SK-N-SH (cell line): ENCODE data around the gene DCXR. TPM values are rescaled to one million over a fixed set of nuclear protein-coding genes. Genes with fewer than 3 reads are reported as not detected.

Experiments
- ELF1 ChIP-seq: IDR thresholded peaks from 2 replicates; pipeline ENCODE4 v1.4.0; 2012
- FOXJ3 ChIP-seq: sonication (generic); formaldehyde crosslinking; IDR thresholded peaks from 2 replicates; pipeline ENCODE4 v1.5.1; 2020; ENCODE audit warnings: mild to moderate bottlenecking, missing genetic modification reagents
- FOXM1 ChIP-seq: IDR thresholded peaks from 2 replicates; pipeline ENCODE4 v1.4.0; 2012; ENCODE audit warnings: low read depth, mild to moderate bottlenecking
- GATA2 ChIP-seq: sonication (generic); formaldehyde crosslinking; IDR thresholded peaks from 2 replicates; pipeline ENCODE4 v1.5.0; 2020; ENCODE audit warnings: mild to moderate bottlenecking, missing genetic modification reagents
- MAX ChIP-seq: IDR thresholded peaks from 2 replicates; pipeline ENCODE4 v1.4.0; 2012; ENCODE audit warnings: low read depth
- MEF2A ChIP-seq: IDR thresholded peaks from 2 replicates; pipeline ENCODE4 v1.4.0; 2012; ENCODE audit warnings: low read depth, borderline replicate concordance
- MXI1 ChIP-seq: IDR thresholded peaks from 2 replicates; pipeline ENCODE4 v1.6.1; 2012; ENCODE audit warnings: mild to moderate bottlenecking, low read depth, low read length, improper control_type of control experiment
- NFIC ChIP-seq: IDR thresholded peaks from 2 replicates; pipeline ENCODE4 v1.4.0; 2012; ENCODE audit warnings: borderline replicate concordance
- NRF1 ChIP-seq: IDR thresholded peaks from 2 replicates; pipeline ENCODE4 v1.6.1; 2012; ENCODE audit warnings: low read depth, mild to moderate bottlenecking, low read length
- POLR2AphosphoS5 ChIP-seq: IDR thresholded peaks from 2 replicates; pipeline ENCODE4 v1.6.1; 2012; ENCODE audit warnings: low read depth, low read length
- RAD21 ChIP-seq: IDR thresholded peaks from 2 replicates; pipeline ENCODE4 v1.6.1; 2012; ENCODE audit warnings: mild to moderate bottlenecking, low read length
- REST ChIP-seq: IDR thresholded peaks from 2 replicates; pipeline ENCODE4 v1.6.1; 2012; ENCODE audit warnings: mild to moderate bottlenecking, low read depth, low read length, moderate library complexity
- RXRA ChIP-seq: IDR thresholded peaks from 2 replicates; pipeline ENCODE4 v1.4.0; 2012; ENCODE audit warnings: low read depth, mild to moderate bottlenecking, borderline replicate concordance
- SMC3 ChIP-seq: IDR thresholded peaks from 2 replicates; pipeline ENCODE4 v1.6.1; 2012; ENCODE audit warnings: low read depth, low read length, improper control_type of control experiment
- TAF1 ChIP-seq: IDR thresholded peaks from 2 replicates; pipeline ENCODE4 v1.6.1; 2012; ENCODE audit warnings: low read depth, mild to moderate bottlenecking, low read length, moderate library complexity, borderline replicate concordance
- TCF12 ChIP-seq: IDR thresholded peaks from 2 replicates; pipeline ENCODE4 v1.4.0; 2012
- TEAD4 ChIP-seq: IDR thresholded peaks from 2 replicates; pipeline ENCODE4 v1.4.0; 2012; ENCODE audit warnings: mild to moderate bottlenecking, borderline replicate concordance; ENCODE audit not compliant: insufficient read depth
- USF2 ChIP-seq: fragments of 150-350 bp; IDR thresholded peaks from 2 replicates; pipeline ENCODE4 v1.6.1; 2017; ENCODE audit warnings: antibody characterized with exemption, low read length, low read depth, borderline replicate concordance
- YY1 ChIP-seq: IDR thresholded peaks from 2 replicates; pipeline ENCODE4 v1.4.0; 2012; ENCODE audit warnings: low read depth, mild to moderate bottlenecking
- polyA plus RNA-seq, 3 experiments: library from polyadenylated mRNA; depleted of rRNA; stranded (reverse); fragments of >200 nt; gene quantifications; 2 replicates each; pipeline ENCODE4 v1.2.3, GENCODE V29; 2012
- TF ChIP-seq, protein P1 (sequence below): fragments of 150-350 bp; IDR thresholded peaks from 2 replicates; pipeline ENCODE4 v1.6.1; 2016; ENCODE audit warnings: mild to moderate bottlenecking, low read depth, low read length
- TF ChIP-seq, protein P2 (sequence below): IDR thresholded peaks from 2 replicates; pipeline ENCODE4 v1.4.0; 2012; ENCODE audit warnings: low read depth, borderline replicate concordance
- TF ChIP-seq, protein P3 (sequence below): IDR thresholded peaks from 2 replicates; pipeline ENCODE4; 2012

DCXR gene
- polyA plus RNA-seq, 1 of the 3 experiments (the other 2 are of a cell fraction) = 190 TPM

GRCh38 chr17:82065638-82066303 lies 28.3 kb upstream of the DCXR start, which contains the start of gene DUS1L (continued):
- peak; percentile 73 for TF ChIP-seq REST
- TF ChIP-seq FOXJ3 (CRISPR knock-in tag) = 0 out of 2 replicates have a peak, but pooled peaks have one; percentile 47
- TF ChIP-seq RXRA = no peak
- TF ChIP-seq FOXM1 = no peak
- TF ChIP-seq, protein P1, sequence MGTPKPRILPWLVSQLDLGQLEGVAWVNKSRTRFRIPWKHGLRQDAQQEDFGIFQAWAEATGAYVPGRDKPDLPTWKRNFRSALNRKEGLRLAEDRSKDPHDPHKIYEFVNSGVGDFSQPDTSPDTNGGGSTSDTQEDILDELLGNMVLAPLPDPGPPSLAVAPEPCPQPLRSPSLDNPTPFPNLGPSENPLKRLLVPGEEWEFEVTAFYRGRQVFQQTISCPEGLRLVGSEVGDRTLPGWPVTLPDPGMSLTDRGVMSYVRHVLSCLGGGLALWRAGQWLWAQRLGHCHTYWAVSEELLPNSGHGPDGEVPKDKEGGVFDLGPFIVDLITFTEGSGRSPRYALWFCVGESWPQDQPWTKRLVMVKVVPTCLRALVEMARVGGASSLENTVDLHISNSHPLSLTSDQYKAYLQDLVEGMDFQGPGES = no peak
- no peak for TF ChIP-seq GATA2 (CRISPR knock-in tag)
- no peak for TF ChIP-seq RAD21
- no peak for TF ChIP-seq USF2
- TF ChIP-seq ELF1 = 0 out of 2 replicates have a peak, but pooled peaks have one; percentile 48
- no peak for TF ChIP-seq NRF1
- TF ChIP-seq MEF2A = no peak
- peak; percentile 25 for TF ChIP-seq MXI1
- peak; percentile 87 for TF ChIP-seq TAF1
- TF ChIP-seq SMC3 = no peak
- no peak for TF ChIP-seq TEAD4
- TF ChIP-seq YY1 = no peak
- no peak; the same call in 1 of the 2 replicates for TF ChIP-seq POLR2AphosphoS5
- peak; percentile 77 for TF ChIP-seq MAX
- TF ChIP-seq, protein P2, sequence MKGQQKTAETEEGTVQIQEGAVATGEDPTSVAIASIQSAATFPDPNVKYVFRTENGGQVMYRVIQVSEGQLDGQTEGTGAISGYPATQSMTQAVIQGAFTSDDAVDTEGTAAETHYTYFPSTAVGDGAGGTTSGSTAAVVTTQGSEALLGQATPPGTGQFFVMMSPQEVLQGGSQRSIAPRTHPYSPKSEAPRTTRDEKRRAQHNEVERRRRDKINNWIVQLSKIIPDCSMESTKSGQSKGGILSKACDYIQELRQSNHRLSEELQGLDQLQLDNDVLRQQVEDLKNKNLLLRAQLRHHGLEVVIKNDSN = peak; percentile 55; the same call in 1 of the 2 replicates
- TF ChIP-seq, protein P3, sequence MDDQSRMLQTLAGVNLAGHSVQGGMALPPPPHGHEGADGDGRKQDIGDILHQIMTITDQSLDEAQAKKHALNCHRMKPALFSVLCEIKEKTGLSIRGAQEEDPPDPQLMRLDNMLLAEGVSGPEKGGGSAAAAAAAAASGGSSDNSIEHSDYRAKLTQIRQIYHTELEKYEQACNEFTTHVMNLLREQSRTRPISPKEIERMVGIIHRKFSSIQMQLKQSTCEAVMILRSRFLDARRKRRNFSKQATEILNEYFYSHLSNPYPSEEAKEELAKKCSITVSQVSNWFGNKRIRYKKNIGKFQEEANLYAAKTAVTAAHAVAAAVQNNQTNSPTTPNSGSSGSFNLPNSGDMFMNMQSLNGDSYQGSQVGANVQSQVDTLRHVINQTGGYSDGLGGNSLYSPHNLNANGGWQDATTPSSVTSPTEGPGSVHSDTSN = peak; percentile 41; the same call in 1 of the 2 replicates
- no peak for TF ChIP-seq TCF12
- TF ChIP-seq NFIC = no peak; the same call in 1 of the 2 replicates
